Testis (tissue), 3 donors: ENCODE results near the gene CCDC191. TPM values are rescaled to one million over a fixed set of nuclear protein-coding genes. Genes with fewer than 3 reads are reported as not detected.

Experiments
- DNase-seq: peaks from one replicate; pipeline ENCODE4 v3.0.0-alpha.2; 2019
- H3K27ac ChIP-seq, 2 donors: fragments of 200-600 bp; sonication (generic); one replicate each; pipeline ENCODE4 v1.5.1; 2019
- H3K27me3 ChIP-seq: fragments of 200-600 bp; sonication (generic); one replicate; pipeline ENCODE4 v1.5.1; 2019
- H3K36me3 ChIP-seq: fragments of 200-600 bp; sonication (generic); one replicate; pipeline ENCODE4 v1.5.1; 2017; ENCODE audit warnings: low read depth; ENCODE audit errors: missing control alignments
- H3K4me1 ChIP-seq: fragments of 200-600 bp; sonication (generic); one replicate; pipeline ENCODE4 v1.5.1; 2019
- H3K4me3 ChIP-seq, 2 donors: fragments of 200-600 bp; sonication (generic); one replicate each; pipeline ENCODE4 v1.5.1; 2017 to 2019
- H3K9me3 ChIP-seq: fragments of 200-600 bp; sonication (generic); one replicate; pipeline ENCODE4 v1.5.1; 2017
- POLR2A ChIP-seq: fragments of 450-650 bp; IDR thresholded peaks from one replicate; pipeline ENCODE4 v1.6.1; 2017; ENCODE audit warnings: antibody characterized with exemption, mild to moderate bottlenecking, moderate library complexity
- WGBS, 2 donors: methylation state at CpG; one replicate each; pipeline ENCODE4 v1.1.5; 2018; 5-methylcytosine and 5-hydroxymethylcytosine counted together
- intact Hi-C: fragments of 100-400 bp; cut with DNase I; formaldehyde crosslinking; loops from one replicate; pipeline ENCODE4 v1.15.1; 2023; ENCODE audit warnings: low total_unique reads
- polyA plus RNA-seq: library from polyadenylated mRNA; stranded (reverse); fragments of 350-450 nt; fragmentation: Illumina TruSeq; extraction: RNeasy Lipid Tissue Mini Kit (QIAGEN cat#74804); gene quantifications from one replicate; pipeline ENCODE4 v1.2.3, GENCODE V29; 2014; ENCODE audit warnings: low read depth, low replicate concordance; ENCODE audit not compliant: insufficient read depth
- total RNA-seq, 2 donors: library from RNA; depleted of rRNA; stranded (reverse); fragments of >200 nt; gene quantifications; one replicate each; pipeline ENCODE4 v1.2.3, GENCODE V29; 2016
- TF ChIP-seq, protein P1 (sequence below), 3 experiments: fragments of 450-650 bp in 2 of 3; fragments of 200-600 bp in 1 of 3; sonication (generic) in 1 of 3; IDR thresholded peaks; one replicate each; pipeline ENCODE4 v1.5.1; 2016 to 2019; ENCODE audit warnings: antibody characterized with exemption in 3 of 3, mild to moderate bottlenecking in 2 of 3, moderate library complexity in 1 of 3

CCDC191 gene
- total and polyA plus RNA-seq, 3 donors from 2014 or later: 13.9 to 22.5 (median 14.2) TPM

DNA sequence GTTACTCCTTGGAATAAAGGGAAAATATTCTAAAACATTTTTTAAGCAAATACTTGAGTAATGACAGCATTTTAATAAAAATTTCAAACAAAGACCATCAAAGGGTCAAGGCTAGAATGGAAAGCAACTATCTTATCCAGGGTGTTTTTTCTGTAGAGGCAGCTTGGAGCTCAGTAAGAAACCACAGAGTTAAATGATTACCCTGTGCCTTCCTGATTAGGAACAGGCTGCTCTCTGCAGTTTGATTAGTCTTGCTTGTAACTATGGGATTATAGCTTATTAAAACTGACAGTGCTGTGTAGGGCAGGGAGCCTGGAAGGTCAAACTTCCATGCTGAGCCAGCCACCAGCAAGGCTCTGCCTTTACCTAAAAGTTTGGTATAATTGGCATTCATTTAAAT is 33.3 kb upstream of the CCDC191 start:
- TF ChIP-seq POLR2A: no peak
- TF ChIP-seq, protein P1, sequence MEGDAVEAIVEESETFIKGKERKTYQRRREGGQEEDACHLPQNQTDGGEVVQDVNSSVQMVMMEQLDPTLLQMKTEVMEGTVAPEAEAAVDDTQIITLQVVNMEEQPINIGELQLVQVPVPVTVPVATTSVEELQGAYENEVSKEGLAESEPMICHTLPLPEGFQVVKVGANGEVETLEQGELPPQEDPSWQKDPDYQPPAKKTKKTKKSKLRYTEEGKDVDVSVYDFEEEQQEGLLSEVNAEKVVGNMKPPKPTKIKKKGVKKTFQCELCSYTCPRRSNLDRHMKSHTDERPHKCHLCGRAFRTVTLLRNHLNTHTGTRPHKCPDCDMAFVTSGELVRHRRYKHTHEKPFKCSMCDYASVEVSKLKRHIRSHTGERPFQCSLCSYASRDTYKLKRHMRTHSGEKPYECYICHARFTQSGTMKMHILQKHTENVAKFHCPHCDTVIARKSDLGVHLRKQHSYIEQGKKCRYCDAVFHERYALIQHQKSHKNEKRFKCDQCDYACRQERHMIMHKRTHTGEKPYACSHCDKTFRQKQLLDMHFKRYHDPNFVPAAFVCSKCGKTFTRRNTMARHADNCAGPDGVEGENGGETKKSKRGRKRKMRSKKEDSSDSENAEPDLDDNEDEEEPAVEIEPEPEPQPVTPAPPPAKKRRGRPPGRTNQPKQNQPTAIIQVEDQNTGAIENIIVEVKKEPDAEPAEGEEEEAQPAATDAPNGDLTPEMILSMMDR (IDR thresholded peaks at IDR 0.05): no peak
- Histone ChIP-seq H3K36me3 (no peaks in the 10 kb centered on the region), H3K27me3 (no peaks in the 10 kb centered on the region), H3K27ac (no peak overlapping the region), H3K4me1 (no peaks in the 10 kb centered on the region), H3K4me3 (no peak overlapping the region), H3K9me3 (no peaks in the 10 kb centered on the region)
- DNase-seq: no peak
- intact Hi-C loops: no loop called here

DNA sequence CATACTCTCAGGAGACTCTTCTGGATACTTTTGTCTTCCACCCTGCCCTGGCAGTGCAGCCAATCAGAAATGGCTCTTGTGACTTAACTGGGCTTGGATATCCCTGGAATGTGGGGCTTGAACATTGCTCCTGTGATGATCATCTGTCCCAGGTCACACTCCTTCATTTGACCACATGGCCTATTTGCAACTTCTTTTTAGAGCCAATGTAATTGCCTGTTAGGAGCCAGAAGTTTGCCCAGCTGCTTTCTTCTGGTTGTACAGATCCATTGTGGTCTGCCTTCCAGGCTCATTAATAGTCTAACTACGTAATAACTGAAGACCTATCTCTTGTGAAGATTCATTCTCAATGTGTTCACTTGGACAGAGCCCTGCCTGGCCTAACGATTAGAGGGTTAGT is 30.0 kb upstream of the CCDC191 start:
- DNase-seq: no peak
- Histone ChIP-seq H3K27ac (no peak overlapping the region), H3K4me1 (no peaks in the 10 kb centered on the region), H3K27me3 (no peaks in the 10 kb centered on the region), H3K36me3 (no peaks in the 10 kb centered on the region), H3K4me3 (no peak overlapping the region), H3K9me3 (no peaks in the 10 kb centered on the region)
- 85 to 92% methylated on average over 2 of the region's 2 CpGs for WGBS, 2 donors
- intact Hi-C loops: no loop called here
- no peak for TF ChIP-seq POLR2A
- TF ChIP-seq, protein P1 (IDR thresholded peaks at IDR 0.05): no peak

DNA sequence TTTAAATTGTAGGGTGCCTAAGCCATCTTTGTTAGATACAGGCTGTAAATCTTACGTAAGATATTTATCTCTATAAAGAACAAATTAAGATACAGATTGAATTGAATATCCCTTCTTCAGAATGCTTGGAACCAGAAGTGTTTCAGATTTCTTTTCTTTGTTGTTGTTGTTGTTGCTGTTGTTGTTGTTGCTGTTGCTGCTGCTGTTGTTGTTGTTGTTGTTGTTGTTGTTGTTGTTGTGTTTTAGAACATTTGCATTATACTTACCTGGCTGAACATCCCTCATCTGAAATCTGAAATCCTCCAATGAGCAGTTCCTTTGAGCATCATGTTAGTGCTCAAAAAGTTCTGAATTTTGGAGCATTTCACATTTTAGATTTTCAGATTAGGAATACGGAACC is 26.8 kb upstream of the CCDC191 start:
- Histone ChIP-seq H3K4me3 (no peak overlapping the region), H3K9me3 (no peaks in the 10 kb centered on the region), H3K4me1 (no peaks in the 10 kb centered on the region), H3K36me3 (no peaks in the 10 kb centered on the region), H3K27ac (no peak overlapping the region), H3K27me3 (no peaks in the 10 kb centered on the region)
- intact Hi-C loops: no loop called here
- no peak for TF ChIP-seq POLR2A
- TF ChIP-seq, protein P1 (IDR thresholded peaks at IDR 0.05): no peak
- WGBS, 2 donors: 81 to 95% methylated on average over 2 of the region's 2 CpGs
- no peak for DNase-seq

DNA sequence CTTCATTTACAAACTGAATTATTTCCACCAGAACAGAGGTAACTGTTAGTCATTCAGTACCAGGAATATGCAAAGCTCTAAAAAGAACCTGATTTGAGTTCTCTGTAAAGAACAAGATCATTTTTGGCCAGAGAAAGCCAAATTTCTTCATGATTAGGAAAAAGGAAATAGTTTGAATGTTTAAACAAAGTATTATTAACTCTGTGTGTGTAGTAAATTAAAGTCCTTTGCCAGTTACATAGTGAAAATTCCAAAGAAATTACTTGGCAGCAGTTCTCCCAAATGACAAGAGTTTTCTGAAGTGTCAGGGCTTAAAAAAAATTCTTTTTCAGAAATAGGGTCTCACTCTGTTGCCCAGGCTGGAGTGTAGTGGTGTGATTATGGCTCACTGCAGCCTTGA is 24.7 kb upstream of the CCDC191 start:
- intact Hi-C loops: no loop called here
- no peak overlapping the region for H3K4me3 ChIP-seq
- no peaks in the 10 kb centered on the region for H3K36me3 ChIP-seq
- DNase-seq: no peak
- no peaks in the 10 kb centered on the region for H3K4me1 ChIP-seq
- no peaks in the 10 kb centered on the region for H3K27me3 ChIP-seq
- no peaks in the 10 kb centered on the region for H3K9me3 ChIP-seq
- TF ChIP-seq, protein P1 (IDR thresholded peaks at IDR 0.05): no peak
- TF ChIP-seq POLR2A: no peak
- no peak overlapping the region for H3K27ac ChIP-seq

DNA sequence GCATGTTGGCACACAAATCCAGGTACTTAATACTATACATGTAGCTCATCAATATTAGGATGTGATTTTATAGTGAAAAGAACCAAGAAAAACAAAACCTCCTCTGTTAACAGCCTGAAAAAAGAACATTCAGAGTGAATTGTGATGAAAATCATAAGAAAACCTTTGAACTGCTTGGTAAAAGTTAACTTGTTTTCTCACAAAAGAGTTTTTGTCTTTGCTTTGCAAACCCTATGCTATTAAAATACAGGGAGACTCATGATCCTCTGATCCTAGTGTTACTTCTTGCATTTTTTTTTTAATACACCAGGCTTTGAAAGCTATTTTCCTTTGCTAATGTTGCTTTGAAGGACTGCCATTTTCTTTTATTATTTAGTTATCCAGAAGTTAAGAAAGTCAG is 23.9 kb upstream of the CCDC191 start:
- Histone ChIP-seq H3K27me3 (no peaks in the 10 kb centered on the region), H3K4me1 (no peaks in the 10 kb centered on the region), H3K9me3 (no peaks in the 10 kb centered on the region), H3K27ac (peak overlapping the region in 1 of 2 donors; percentile 1), H3K4me3 (no peak overlapping the region), H3K36me3 (no peaks in the 10 kb centered on the region)
- DNase-seq: no peak
- TF ChIP-seq, protein P1 (IDR thresholded peaks at IDR 0.05): no peak
- no peak for TF ChIP-seq POLR2A
- intact Hi-C loops: no loop called here
